DMS53 (cell line): ENCODE data around the gene PLXND1.

ENCODE experiments used
- DNase-seq: peaks from one replicate; lab custom pipeline; 2025; lab: John Stamatoyannopoulos, UW

PLXND1 gene

GRCh38 chr3:129584631-129585030 lies 21.8 kb downstream of the PLXND1 start:
- DNase-seq, result no peak

GRCh38 chr3:129583289-129583688 lies 23.2 kb downstream of the PLXND1 start:
- DNase-seq, result no peak

GRCh38 chr3:129582799-129583198 lies 23.7 kb downstream of the PLXND1 start:
- DNase-seq, result no peak

GRCh38 chr3:129581623-129582022 lies 24.9 kb downstream of the PLXND1 start:
- no peak for DNase-seq

GRCh38 chr3:129579991-129580390 lies 26.5 kb downstream of the PLXND1 start:
- no peak for DNase-seq

GRCh38 chr3:129577925-129578786 lies 28.3 kb downstream of the PLXND1 start:
- no peak for DNase-seq

- peak; percentile 65 for DNase-seq
These were observed 29.1 kb downstream of the PLXND1 start for GRCh38 chr3:129577366-129577765.

- DNase-seq, result peak; percentile 94
These were observed 29.7 kb downstream of the PLXND1 start for GRCh38 chr3:129576514-129577352.

- DNase-seq, result peak; percentile 51
These were observed 30.5 kb downstream of the PLXND1 start for GRCh38 chr3:129575997-129576384.

GRCh38 chr3:129575233-129575996 lies 31.1 kb downstream of the PLXND1 start:
- no peak for DNase-seq

- DNase-seq, result no peak
These were observed 32.3 kb downstream of the PLXND1 start for GRCh38 chr3:129574206-129574605.

GRCh38 chr3:129573493-129573892 lies 33.0 kb downstream of the PLXND1 start:
- DNase-seq, result no peak

- no peak for DNase-seq
These were observed 33.9 kb downstream of the PLXND1 start for GRCh38 chr3:129572603-129573002.

GRCh38 chr3:129571605-129572547 lies 34.6 kb downstream of the PLXND1 start:
- no peak for DNase-seq

- DNase-seq, result no peak
These were observed 36.6 kb downstream of the PLXND1 start for GRCh38 chr3:129569856-129570255.

GRCh38 chr3:129567939-129568338 lies 38.5 kb downstream of the PLXND1 start:
- no peak for DNase-seq

GRCh38 chr3:129567176-129567705 lies 39.2 kb downstream of the PLXND1 start:
- DNase-seq, result no peak

- no peak for DNase-seq
These were observed 40.6 kb downstream of the PLXND1 start for GRCh38 chr3:129565902-129566301.

GRCh38 chr3:129564981-129565644 lies 41.4 kb downstream of the PLXND1 start:
- no peak for DNase-seq

GRCh38 chr3:129563850-129564535 lies 42.5 kb downstream of the PLXND1 start:
- DNase-seq, result no peak
